GM18502 (cell line): ENCODE results near the gene LRRC36.
"Not testable (repeated sequence)": the region's sequence is repeated elsewhere in the genome, so short reads cannot be mapped to it uniquely, and the experiment has no call there.

Source experiments
- ATAC-seq: cut with Tn5 transposase; IDR thresholded peaks from one replicate; pipeline ENCODE4 v1.9.1; 2021; ENCODE audit warnings: mild to moderate bottlenecking; ENCODE audit not compliant: unreplicated experiment, poor library complexity

LRRC36 gene

GRCh38 chr16:67399749-67400704, 73.4 kb downstream of the LRRC36 start:
- ATAC-seq = no peak

- no peak for ATAC-seq
Measured at GRCh38 chr16:67400901-67401300, 74.3 kb downstream of the LRRC36 start.

- ATAC-seq = no peak
Measured at GRCh38 chr16:67403976-67404555, 77.5 kb downstream of the LRRC36 start.

DNA sequence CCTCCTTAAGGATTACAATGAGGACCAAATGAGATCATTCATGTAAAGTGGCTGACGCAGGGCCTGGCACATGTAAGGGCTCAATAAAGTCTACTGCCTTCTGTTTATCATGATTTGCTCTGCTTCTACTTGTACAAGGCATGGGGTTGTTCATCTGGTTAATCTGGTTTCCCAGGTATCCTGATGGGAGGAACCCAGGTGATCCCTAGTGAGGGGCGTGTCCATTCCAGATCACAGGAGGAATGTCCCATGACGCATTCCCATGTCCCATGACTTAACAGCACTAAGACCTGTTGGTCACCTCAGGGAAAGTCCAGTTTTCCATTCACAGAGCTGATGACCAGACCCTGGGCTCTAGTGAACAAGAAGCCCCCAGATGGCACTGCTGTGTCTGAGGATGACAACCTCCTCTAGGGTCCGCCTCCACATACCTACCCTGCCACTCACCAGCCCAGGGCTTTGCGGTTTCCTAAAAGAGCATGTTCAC, 78.2 kb downstream of the LRRC36 start:
- ATAC-seq = no peak

GRCh38 chr16:67405336-67405735, 78.7 kb downstream of the LRRC36 start:
- ATAC-seq = no peak

- ATAC-seq = no peak
Measured at GRCh38 chr16:67406111-67406971, 79.7 kb downstream of the LRRC36 start.

DNA sequence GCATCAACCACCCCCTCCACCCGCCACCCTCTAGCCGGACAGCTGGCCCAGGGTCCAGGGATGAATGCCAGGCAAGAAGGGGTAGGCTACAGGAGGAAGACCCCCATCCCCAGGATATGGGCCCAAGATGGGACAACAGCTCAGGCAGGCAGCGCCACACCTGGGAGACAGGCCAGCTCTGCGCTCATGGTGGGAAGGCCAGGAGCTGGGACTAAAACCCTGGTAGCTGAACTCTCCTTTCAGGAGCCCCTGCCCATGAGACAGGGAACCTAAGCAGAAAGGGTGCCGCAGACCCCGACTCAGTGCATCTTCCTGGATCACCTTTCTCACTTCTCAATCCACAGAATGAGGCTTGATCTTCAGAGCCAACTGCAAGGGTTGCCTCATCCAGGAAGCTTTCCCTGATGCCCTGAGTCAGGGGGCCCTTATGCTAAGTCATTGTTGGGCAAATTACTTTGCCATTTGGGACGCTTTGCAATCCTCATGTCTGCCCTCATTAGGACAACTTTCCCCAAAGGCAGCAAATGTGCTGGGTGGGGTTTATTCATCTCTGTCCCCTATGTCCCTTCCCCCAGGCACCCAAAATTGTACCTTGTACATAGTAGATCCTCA, 80.7 kb downstream of the LRRC36 start:
- ATAC-seq = no peak

DNA sequence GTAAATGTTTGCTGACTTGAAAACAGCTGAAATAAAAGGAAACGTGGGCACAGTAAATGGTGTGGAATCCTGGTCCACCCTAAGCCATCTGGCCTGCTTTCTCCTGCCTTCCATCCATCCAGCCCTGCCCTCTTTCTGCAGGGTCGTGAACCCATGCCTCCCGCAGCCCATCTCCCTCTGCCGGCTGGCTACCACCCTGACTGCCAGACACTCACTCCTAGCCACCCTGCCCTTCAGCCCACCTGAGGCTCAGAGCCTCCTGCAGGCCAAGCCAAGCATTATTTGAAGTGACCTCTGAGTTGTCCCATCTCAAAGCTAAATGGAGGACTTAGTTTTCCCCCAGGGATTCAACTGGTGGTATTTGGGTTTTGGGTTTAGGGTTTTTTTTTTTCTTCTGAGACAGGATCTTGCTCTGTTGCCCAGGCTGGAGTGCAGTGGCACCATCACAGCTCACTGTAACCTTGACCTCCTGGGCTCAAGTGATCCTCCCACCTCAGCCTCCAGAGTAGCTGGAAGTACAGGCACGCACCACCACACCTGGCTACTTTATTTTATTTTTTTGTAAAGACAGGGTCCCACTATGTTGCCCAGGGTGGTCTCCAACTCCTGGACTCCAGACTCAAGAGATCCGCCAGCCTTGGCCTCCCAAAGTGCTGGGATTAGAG, 81.3 kb downstream of the LRRC36 start:
- no peak for ATAC-seq

DNA sequence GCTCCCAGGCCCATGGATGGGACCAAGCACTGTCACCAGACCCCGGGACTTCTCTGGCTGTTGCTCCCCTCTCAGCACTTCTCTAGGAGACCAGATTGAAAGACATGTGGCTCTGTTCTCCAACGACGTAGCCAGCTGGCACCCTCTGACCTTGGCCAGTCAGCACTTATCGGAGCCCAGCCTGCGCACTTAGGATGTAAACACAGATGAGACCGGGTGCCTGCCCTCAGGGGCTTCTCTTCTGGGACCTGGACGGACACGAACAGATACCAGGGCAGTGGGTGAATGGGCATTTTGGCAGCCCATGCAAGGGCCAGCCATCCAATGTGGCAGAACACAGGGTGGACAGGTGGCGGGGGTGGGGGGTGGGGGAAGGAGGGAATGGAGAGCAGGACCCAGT, 83.0 kb downstream of the LRRC36 start:
- no peak for ATAC-seq

GRCh38 chr16:67411339-67411738, 84.7 kb downstream of the LRRC36 start:
- ATAC-seq = no peak

DNA sequence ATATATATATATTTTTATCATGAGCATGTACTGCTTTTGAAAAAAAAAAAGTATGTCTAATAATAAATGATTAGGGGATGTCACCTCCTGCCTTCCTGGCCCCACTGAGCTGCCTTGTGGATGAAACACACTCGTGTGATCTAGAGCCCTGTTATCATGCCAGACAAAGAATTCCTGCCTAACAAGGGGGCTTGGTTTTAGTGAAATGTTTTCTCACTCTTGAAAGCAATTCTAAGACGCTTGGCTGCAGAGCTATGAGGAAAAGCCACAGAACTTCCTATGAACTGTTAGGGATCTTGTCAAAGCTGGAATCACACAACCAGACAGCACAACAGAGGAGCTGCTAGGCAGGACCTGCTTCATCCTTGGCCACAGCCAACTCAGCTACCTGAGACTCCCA, 85.7 kb downstream of the LRRC36 start:
- ATAC-seq = no peak

GRCh38 chr16:67413978-67414911, 87.6 kb downstream of the LRRC36 start:
- ATAC-seq = no peak

DNA sequence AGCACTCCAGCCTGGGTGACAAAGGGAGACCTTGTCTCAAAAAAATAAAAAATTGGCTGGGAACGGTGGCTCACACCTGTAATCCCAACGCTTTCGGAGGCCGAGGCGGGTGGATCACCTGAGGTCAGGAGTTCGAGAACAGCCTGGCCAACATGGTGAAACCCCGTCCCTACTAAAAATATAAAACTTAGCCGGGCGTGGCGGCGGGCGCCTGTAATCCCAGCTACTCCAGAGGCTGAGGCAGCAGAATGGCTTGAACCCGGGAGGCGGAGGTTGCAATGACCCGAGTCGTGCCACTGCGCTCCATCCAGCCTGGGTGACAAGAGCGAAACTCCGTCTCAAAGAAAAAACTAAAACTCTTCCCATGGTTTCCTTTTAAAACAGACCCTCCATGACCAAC, 88.8 kb downstream of the LRRC36 start:
- not testable (repeated sequence) for ATAC-seq

- ATAC-seq = peak; percentile 61
Measured at GRCh38 chr16:67415872-67416793, 89.5 kb downstream of the LRRC36 start, which contains the start of gene ZDHHC1. Gene ZDHHC1 (minus strand): TSS chr16:67416477. CDS start chr16:67407775, 8,702 bp downstream.

GRCh38 chr16:67417333-67418061, 90.9 kb downstream of the LRRC36 start:
- no peak for ATAC-seq

DNA sequence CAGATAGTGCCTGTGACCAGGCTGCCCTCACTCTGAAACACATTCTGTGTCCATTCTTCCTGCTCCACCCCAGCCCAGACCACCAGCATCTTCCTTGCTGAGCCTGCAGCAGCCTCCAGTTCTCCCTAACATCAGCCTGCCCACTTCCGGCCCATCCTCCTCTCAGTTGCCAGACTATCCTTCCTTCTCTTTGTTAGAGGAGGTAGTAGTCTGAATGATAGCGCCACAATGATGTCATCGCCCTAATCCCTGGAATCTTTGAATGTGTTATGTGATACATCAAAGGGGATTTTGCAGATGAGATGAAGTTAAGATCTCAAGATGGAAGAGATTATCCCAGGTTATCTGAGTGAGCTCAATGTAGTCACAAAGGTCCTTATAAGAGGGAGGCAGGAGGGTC, 92.9 kb downstream of the LRRC36 start:
- ATAC-seq = no peak

- ATAC-seq = no peak
Measured at GRCh38 chr16:67419931-67420330, 93.3 kb downstream of the LRRC36 start.
